Activated CD4-positive, alpha-beta T cell treated with anti-CD3 and anti-CD28 coated beads, Interleukin-2, amount 50 U/mL, for 16 hours (primary cell): ENCODE measurements around the gene ATP7A.
"Not testable (repeated sequence)": the region's sequence is repeated elsewhere in the genome, so short reads cannot be mapped to it uniquely, and the experiment has no call there.

ENCODE experiments used
- DNase-seq: peaks from one replicate; pipeline ENCODE4 v3.0.0-alpha.2; 2020

Gene ATP7A

GRCh38 chrX:78042601-78043000, 132.1 kb downstream of the ATP7A start:
- no peak for DNase-seq

GRCh38 chrX:78046362-78046761, 135.9 kb downstream of the ATP7A start:
- no peak for DNase-seq

- no peak for DNase-seq
These were observed 137.6 kb downstream of the ATP7A start for GRCh38 chrX:78048052-78048451.

- DNase-seq: no peak
These were observed 153.2 kb downstream of the ATP7A start for GRCh38 chrX:78063687-78064086.

GRCh38 chrX:78064152-78064551, 153.7 kb downstream of the ATP7A start:
- no peak for DNase-seq

GRCh38 chrX:78064698-78065601, 154.5 kb downstream of the ATP7A start:
- peak; percentile 81 for DNase-seq

GRCh38 chrX:78066110-78066509, 155.6 kb downstream of the ATP7A start:
- DNase-seq: no peak

- DNase-seq: no peak
These were observed 160.8 kb downstream of the ATP7A start for GRCh38 chrX:78071331-78071730.

GRCh38 chrX:78073147-78074077, 162.9 kb downstream of the ATP7A start:
- peak; percentile 23 for DNase-seq

- no peak for DNase-seq
These were observed 163.6 kb downstream of the ATP7A start for GRCh38 chrX:78074088-78074487.

- DNase-seq: peak; percentile 74
These were observed 165.4 kb downstream of the ATP7A start for GRCh38 chrX:78075787-78076389.

- DNase-seq: not testable (repeated sequence)
These were observed 170.9 kb downstream of the ATP7A start for GRCh38 chrX:78081413-78081812.

GRCh38 chrX:78092296-78092695, 181.8 kb downstream of the ATP7A start:
- DNase-seq: peak; percentile 18

GRCh38 chrX:78098108-78098507, 187.6 kb downstream of the ATP7A start:
- DNase-seq: no peak
